GM12874 (cell line): ENCODE data around the gene ITGAL.

Experiments used
- TF ChIP-seq, protein P1 (sequence below): IDR thresholded peaks from 2 replicates; pipeline ENCODE4 v1.5.1; 2011; ENCODE audit warnings: low read depth, mild to moderate bottlenecking, control low read depth, low read length, moderate library complexity; ENCODE audit not compliant: insufficient read depth

ITGAL gene

DNA sequence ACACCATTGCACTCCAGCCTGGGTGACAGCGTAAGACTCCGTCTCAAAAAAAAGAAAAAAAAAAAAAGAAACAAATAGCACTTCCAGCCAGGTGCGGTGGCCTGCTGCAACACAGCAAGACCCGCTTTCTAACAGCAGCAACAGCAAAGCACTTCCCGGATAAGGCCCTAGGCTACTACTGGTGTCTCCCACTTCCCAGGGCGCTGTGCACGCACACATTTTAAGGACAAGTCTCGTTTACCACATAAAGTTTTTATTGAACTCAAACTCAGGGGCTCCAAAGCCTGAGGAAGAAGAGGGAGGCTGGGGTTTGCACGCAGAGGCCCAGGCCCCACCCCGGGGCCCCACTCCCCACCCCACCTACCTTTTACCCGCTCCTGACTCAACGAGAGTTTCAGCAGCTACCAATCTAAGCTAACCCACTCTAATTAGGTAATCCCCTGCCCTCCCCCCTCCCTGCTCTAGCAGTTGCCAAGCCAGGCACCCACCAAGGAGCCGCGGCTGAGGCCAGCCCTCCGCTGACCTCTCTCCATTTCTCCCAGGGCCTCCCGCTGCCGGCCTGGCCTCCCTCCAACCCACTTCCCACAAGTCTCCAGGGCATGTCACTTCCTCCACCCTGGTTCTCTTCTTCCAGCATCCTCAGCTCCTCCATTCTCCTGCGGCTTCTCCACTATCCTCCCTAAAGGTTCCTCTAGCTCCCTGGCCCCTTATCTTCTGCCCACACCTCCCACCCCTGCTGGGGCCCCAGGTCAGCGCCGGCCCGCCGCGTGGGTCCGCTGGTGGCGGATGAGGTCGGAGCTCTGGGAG lies 51.4 kb downstream of the ITGAL start:
- TF ChIP-seq, protein P1, sequence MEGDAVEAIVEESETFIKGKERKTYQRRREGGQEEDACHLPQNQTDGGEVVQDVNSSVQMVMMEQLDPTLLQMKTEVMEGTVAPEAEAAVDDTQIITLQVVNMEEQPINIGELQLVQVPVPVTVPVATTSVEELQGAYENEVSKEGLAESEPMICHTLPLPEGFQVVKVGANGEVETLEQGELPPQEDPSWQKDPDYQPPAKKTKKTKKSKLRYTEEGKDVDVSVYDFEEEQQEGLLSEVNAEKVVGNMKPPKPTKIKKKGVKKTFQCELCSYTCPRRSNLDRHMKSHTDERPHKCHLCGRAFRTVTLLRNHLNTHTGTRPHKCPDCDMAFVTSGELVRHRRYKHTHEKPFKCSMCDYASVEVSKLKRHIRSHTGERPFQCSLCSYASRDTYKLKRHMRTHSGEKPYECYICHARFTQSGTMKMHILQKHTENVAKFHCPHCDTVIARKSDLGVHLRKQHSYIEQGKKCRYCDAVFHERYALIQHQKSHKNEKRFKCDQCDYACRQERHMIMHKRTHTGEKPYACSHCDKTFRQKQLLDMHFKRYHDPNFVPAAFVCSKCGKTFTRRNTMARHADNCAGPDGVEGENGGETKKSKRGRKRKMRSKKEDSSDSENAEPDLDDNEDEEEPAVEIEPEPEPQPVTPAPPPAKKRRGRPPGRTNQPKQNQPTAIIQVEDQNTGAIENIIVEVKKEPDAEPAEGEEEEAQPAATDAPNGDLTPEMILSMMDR: no peak

DNA sequence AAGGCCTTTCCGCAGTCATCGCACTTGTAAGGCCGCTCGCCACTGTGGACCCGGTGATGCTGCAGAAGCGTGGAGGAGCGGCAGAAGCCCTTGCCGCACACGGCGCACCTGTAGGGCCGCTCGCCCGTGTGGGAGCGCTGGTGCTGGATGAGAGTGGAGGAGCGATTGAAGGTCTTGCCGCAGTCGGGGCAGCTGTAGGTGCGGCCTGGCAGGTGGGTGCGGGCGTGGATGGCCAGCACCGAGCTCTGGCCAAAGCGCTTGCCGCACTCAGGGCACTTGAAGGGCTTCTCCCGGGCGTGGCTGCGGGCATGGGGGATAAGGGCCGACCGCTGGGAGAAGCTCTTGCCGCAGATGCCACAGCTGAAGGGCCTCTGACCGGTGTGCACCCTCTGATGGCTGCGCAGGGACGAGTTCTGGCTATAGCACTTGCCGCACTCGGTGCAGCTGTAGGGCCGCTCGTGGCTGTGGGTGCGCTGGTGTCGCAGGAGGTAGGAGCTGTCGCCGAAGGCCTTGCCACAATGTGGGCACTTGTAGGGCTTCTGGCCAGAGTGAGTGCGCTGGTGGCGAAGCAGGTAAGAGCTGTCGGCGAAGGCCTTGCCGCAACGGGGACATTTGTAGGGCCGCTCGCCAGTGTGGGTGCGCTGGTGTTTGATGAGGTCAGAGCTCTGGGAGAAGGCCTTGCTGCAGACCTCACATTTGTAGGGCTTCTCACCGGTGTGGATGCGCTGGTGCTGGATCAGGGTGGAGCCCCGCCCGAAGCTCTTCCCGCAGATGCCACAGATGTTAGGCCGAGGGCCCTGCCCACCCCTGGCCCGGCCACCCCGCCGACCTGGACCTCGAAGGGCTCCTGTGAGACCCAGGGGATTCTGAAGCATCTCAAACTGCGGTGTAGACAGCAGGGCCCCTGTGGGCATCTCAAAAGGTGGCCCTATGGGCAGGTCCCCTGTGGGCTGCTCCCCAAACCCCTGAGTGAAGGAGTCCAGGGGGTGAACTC lies 52.3 kb downstream of the ITGAL start:
- TF ChIP-seq, protein P1: no peak

DNA sequence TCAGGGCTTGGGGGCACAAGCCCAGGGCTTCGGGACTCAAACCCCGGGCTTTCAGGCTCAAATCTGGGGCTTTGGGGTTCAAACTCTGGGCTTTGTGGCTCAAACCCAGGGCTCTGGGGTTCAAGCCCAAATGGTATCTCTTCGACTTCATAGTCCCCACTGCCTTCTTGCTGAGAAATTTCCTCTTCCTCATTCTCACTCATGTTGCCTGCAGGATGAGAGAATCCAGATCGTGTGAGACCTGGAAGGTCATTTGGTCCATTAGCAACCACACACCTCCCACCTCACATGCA lies 53.2 kb downstream of the ITGAL start:
- TF ChIP-seq, protein P1: no peak

DNA sequence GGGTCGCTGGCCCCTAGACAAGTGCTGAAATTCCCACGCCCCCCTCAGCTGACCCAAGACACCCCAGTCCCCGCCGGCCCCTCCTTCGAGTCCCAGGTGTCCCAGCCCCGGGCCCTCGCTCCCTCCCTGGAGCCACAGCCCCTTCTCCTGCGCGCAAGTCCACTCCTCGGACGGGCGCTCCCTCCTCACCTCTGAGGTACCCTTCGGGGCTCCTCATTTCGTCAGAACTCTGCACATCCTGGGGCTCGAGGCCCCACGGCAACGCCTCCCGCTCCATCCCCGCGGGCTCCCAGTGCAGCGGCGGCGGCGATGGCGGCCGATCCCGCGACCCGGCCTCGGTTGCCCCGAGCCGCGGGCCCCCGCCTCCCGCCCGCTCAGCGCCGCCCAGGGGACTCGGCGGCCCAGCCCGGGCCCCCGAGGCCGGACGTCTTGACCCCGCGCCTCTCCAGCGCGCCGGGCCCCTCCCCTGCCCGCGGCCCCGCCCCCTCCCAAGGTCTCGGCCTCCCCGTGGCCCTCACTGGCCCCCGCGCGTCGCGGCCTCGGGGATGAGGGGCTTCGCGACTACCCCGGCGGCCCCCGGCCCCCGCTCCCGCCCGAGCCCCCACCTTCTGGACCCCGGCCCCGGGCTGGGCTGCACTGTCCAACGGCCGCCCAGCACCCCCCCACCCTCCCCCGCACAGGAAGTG lies 53.7 kb downstream of the ITGAL start, which contains the start of gene ZNF768:
ZNF768 (minus strand) TSS at position 430 of the 686 bp plus-strand sequence; CDS start at position 277, 153 bp downstream.
- TF ChIP-seq, protein P1: no peak

DNA sequence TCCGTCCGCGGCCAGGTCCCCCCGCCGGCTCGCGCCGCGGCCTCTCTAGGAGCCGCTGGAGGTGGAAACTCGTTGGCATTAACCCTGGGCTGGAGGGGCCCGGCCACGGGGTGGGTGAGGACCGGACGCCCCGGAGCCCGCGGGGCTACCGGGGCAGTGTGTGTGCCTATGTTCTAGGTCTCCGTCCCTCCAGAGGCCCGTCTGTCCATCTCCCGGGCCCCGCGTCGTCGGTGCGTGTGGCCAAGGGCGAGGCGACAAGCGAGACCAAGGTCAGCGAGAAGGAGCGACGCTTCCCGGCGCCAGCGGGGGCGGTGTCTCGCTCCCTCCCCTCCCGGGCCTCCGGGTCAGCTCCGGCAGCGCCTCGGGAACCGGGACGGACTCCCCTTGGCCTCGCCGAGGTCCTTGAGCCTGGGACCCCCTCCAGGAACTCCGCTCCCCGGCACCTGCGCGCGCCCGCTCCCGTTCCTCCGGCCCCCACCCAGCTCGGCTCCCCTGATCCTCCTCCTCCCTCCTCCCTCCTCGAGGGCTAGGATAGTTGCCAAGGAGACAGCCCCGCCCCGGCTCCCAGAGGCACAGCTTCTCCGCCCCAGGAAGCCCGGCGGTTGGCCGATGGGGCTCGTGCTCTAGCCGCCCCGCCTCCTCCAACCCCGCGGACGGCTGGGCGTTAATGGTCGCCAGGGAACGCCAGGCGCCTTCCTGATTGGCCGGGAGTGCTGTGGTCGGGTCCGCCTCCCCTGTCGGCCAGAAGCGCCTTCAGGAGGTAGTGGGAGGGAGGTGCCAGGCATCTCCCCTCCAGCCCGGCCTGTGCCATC lies 54.5 kb downstream of the ITGAL start:
- TF ChIP-seq, protein P1: peak; percentile 57

DNA sequence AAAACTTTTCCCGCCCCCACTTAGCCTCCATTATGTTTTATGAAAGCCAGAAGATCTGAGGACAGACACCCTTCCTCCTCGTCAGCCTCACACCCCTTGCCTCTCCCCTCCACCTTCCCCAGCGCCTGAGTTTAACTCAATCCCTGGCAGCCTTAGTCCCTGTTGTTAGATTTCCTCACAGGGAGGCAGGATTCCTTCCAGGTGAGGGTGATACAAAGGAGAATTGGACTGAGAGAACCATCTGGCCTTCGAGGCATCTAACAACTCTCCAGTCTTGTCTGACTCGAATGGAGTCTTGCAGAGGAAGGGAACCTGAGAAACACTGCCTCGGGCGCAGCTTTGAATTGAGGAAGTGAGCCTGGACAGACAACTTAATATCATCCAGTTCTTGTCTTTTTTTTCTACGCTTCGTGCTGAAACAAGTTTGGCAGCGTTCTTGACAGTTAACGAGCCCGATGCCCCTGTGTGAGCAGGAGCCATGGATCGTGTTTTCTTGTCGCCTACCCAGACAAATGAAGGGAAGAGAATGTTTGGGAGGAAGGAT lies 55.2 kb downstream of the ITGAL start:
- TF ChIP-seq, protein P1: no peak
